ENCODE data around the gene TMC6.

DNA sequence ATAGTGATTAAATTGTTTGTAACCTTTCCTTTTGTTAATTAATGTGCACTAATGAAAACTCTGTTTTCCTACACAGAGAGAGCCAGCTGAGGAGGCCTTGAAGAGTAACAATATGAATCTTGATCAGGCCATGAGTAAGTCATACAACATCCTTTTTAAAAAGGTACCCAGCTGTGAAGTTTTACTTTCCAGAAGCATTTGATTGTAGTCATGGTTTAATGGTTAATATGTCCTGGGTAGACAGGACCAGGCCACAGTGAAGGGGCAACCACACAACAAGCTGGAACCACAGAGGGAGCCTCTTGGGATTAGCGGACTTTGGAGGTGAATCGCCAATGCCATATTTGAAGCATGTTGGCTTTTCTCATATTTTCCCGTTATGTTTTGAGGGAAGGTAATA, 55.6 kb downstream of the TMC6 start:
- TF ChIP-seq, protein P1, sequence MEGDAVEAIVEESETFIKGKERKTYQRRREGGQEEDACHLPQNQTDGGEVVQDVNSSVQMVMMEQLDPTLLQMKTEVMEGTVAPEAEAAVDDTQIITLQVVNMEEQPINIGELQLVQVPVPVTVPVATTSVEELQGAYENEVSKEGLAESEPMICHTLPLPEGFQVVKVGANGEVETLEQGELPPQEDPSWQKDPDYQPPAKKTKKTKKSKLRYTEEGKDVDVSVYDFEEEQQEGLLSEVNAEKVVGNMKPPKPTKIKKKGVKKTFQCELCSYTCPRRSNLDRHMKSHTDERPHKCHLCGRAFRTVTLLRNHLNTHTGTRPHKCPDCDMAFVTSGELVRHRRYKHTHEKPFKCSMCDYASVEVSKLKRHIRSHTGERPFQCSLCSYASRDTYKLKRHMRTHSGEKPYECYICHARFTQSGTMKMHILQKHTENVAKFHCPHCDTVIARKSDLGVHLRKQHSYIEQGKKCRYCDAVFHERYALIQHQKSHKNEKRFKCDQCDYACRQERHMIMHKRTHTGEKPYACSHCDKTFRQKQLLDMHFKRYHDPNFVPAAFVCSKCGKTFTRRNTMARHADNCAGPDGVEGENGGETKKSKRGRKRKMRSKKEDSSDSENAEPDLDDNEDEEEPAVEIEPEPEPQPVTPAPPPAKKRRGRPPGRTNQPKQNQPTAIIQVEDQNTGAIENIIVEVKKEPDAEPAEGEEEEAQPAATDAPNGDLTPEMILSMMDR (IDR thresholded peaks at IDR 0.05): no peak
- TF ChIP-seq POLR2A (IDR thresholded peaks at IDR 0.05): no peak

Data from adrenal gland (tissue), 5 donors.